A549 (cell line): ENCODE results near the gene FSHR.

Experiments used
- CHD4 ChIP-seq: fragments of 200-600 bp; sonication (generic); IDR thresholded peaks from 2 replicates; pipeline ENCODE4 v1.6.1; 2016; ENCODE audit warnings: antibody characterized with exemption, mild to moderate bottlenecking, borderline replicate concordance
- CTCF ChIP-seq: fragments of >200 bp; sonication (Bioruptor Twin); formaldehyde crosslinking; IDR thresholded peaks from 3 replicates; pipeline ENCODE4 v1.5.1; 2016
- KDM5A ChIP-seq: fragments of 200-600 bp; sonication (generic); IDR thresholded peaks from 2 replicates; pipeline ENCODE4 v1.6.1; 2016; ENCODE audit warnings: antibody characterized with exemption, mild to moderate bottlenecking
- POLR2A ChIP-seq: IDR thresholded peaks from 2 replicates; pipeline ENCODE4 v1.6.1; 2012; ENCODE audit warnings: mild to moderate bottlenecking, low read length
- RAD21 ChIP-seq, 2 experiments: fragments of >200 bp in 1 of 2; sonication (Bioruptor Twin) in 1 of 2; formaldehyde crosslinking in 1 of 2; IDR thresholded peaks in 1 of 2; conservative IDR thresholded peaks in 1 of 2; 2 replicates in 1 of 2; 3 replicates in 1 of 2; pipeline ENCODE4 v1.6.1; 2012 to 2018; ENCODE audit warnings: inconsistent platforms in 1 of 2
- SMC3 ChIP-seq: fragments of >200 bp; sonication (Bioruptor Twin); formaldehyde crosslinking; IDR thresholded peaks from 3 replicates; pipeline ENCODE4 v1.6.1; 2018; ENCODE audit warnings: inconsistent platforms

DNA sequence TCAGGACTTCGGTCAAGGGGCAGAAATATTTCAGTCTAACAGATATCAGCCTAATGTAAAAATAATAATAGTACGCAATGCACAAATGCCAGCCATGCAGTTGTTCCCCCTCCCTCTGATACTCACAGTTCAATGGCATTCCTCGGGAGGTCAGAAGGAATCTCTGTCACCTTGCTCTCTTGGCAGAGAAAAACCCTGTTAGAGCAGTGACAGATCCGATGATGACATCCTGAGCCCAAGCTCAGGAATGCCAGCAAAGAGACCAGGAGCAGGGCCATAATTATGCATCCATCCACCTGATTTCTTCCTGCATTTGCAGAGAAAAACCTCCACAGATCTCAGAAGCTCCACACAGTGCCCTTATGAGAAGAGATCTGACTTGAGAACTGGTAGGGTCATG, at the start of gene FSHR:
- TF ChIP-seq CTCF (no peak), SMC3 (no peak), CHD4 (no peak), POLR2A (no peak), RAD21 (conservative IDR thresholded peaks at IDR 0.05 in 1 of 2, IDR thresholded peaks at IDR 0.05 in 1 of 2) (no peak), KDM5A (no peak)
